ENCODE measurements around the gene TEX2.
A peak's percentile ranks its signal among the peaks of the same experiment; 100 is the strongest.
"Not testable (repeated sequence)": the region's sequence is repeated elsewhere in the genome, so short reads cannot be mapped to it uniquely, and the experiment has no call there.

TEX2 gene

DNA sequence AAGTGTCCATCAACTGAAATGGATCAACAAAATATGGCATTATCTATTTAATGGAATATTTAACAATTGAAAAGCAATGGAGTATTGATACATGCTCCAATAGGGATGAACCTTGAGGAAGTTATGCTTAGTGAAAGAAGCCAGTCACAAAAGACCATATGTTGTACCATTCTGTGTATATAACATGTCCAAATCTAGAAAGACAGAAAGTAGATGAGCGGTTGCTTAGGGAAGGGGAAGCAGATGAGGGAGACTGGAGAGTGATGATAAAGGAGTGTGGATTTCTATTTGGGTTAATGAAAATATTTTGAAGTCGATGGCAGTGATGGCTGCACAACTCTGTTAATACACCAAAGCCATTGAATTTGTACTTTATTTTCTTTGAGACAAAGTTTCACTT, 124.6 kb downstream of the TEX2 start:
- DNase-seq (ENCODE audit: low read depth in 2 of 2): no peak

DNA sequence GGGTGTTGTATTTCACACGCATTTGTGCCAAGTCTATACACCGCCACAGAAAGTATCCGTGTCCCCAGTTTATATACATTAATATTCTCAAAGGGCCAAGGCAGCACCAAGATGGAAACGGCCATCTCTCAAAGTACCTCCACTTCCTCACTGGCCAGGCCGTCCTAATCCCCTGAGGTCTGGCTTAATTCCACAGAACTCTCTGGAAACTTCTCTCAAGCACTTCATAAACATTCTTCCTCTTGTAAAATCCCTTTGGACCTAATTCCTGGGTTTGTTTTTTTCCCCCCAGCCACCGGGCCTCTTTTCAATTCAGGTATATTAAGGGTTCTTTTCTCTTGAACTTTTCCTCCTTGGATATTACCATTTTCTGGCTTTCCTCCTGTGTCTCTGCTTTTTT, 128.1 kb downstream of the TEX2 start:
- DNase-seq (ENCODE audit: low read depth in 2 of 2): no peak

DNA sequence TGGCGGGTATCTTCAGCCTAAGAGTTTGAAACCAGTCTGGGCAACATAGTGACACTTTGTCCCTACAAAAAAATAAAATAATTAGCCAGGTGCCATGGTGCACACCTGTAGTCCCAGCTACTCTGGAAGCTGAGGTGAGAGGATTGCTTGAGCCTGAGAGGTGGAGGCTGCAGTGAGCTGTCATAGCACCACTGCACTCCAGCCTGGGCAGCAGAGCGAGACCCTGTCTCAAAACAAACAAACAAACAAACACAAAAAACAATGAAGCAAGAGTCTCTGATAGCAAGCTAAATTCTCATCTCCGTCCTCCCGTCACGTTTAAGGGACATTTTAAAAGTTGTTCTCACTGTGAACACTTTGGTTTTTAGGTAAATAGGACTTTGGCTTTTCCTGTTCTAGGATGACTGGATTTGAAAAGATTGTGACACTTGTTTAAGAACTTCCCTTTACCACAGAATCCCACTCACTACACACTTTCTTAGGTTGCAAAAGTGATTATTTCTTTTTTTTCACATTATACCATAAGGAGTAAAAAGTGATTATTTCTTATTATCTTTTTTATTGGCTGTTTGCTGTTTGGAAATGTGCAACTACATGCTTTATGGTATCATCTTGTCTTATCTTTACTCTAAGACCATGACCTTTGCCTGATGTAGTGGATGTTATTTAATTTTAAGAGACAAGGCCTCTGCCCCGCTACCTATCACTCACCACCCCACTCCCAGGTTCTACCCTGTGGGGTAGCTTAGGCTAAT, 128.7 kb downstream of the TEX2 start:
- no peak for DNase-seq (ENCODE audit: low read depth in 2 of 2)

DNA sequence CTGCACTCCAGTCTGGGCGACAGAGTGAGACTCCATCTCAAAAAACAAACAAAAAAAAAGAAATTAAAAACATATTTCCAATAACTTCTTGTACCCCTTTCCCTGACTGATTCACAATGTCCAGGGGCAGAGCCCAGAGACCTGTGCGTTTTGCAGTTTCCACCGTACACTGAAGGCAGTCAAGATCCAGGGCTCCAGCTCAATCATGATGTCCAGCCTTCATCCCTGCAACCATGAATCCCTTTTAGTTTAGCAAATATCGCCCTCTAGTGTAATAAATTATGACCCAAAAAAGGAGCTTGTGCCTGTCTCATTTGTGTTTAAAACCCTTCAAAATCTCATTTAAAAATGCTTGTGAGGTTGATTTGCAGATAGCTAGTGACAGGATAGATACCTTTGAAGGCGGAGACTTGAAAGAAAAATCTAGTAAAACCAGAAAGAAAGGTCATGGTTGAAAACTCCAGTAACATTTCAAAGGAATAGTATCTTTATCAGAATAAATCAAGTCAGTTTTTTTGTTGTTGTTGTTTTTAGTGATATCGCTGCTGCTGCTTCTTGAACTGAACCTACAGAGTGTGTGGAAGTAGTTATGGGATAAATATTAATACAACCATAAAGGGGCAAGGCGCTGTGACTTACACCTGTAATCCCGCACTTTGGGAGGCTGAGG, 129.4 kb downstream of the TEX2 start:
- no peak for DNase-seq (ENCODE audit: low read depth in 2 of 2)

DNA sequence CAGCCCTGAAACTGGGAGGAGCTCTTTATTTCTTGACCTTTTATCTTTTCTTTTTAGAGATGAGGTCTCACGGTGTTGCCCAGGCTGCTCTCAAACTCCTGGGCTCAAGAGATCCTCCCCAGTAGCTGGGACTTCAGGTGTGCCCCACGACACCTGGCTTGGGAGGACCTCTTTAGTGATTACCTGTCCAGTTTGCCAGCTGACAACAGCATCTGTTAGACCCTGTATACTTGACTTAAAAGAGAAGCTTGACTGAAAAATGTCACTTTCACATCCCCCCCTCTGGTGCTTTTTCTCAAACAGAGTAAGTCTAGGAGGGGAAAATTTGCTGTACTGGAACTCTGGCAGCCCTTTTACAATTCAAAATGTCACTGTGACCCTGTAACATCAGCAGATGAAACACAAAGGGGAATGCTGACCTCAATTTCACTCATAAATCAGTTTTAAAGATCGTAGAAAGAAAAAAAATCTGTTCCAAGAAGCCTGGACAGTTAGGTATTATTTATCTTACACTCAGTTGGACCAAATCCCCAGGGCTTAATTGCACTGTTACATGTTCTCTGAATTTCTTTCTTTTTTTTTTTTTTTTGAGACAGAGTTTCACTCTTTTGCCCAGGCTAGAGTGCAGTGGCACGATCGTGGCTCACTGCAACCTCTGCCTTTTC, 131.3 kb downstream of the TEX2 start:
- no peak for DNase-seq (ENCODE audit: low read depth in 2 of 2)

DNA sequence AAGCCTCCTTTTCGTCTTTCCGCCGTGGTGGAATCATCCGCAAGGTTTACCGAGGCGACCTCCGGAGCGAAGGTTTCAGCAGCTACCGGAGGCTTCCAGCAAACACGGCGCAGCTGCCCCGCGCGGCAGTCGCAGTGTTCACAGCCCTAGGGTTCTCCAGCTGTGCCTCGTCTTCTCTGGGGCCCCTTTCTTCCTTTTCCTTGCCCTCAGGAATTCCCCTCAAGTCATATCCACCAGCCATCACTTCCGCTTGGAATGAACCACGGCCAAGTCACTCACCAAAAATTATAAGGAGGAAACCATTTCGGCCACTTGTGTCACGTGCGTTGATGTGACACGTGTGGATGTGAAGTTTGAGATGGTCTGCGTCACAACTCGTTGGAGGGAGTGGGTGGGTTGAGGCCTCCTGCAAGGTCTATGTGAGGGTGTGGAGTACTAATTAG, 132.5 kb downstream of the TEX2 start:
- peak in 1 of 2 experiments; percentile 56 for DNase-seq (ENCODE audit: low read depth in 2 of 2)

DNA sequence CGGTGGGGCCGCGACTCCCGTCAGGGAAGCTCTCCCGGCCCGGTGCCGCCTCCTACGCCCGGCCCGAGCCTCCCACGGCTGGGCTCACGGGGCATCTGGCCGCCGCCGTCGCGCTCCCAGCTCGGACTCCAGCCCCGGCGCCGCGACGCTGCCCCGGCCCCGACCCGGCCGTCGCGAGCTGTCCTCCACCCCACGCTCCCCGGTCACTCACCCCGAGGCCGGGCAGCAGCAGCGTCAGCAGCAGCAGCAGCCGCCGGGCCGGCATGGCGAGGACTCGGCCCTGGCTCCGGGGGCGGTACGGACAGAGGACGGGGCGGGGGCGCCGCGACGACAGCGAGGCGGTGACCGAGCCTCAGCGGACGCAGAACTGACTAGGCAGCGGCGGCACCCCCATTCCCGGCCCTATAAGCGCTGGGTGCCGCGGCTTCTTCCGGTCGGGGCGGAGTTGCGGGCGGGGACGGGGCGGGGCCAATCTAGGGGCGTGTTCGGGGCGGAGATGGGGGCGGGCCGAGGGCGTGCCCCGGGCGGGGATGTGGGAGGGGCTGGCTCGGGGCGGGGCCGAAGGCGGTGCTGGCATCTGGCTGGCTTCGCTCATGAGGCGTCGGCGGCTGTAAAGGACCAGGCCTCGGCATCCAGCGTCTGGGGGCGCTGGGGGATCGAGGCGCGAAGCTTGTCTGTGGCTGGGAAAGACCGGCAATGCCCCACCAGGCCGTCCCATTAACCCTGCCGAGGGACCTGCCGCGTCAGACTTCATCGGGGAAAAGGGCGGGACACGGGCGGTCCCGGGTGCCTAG, 133.1 kb downstream of the TEX2 start, which contains the start of gene ERN1:
Gene ERN1 (minus strand): TSS at position 380 of the 794 bp plus-strand sequence. CDS start 115 bp downstream, at position 265.
- peak; percentile 81 to 85 for DNase-seq (ENCODE audit: low read depth in 2 of 2)

DNA sequence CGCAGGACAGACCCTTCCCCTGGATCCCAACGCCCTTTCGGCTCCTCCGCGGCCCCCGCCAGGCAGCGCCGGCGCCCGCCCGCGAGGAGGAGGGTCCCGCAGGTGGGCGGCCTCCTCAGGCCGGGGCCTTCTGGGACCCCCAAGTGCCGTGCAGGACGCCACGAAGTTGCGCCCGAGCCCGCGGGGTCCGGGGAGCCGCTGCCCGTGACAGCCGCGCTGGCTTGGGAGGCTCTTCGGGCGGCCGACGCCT, 133.6 kb downstream of the TEX2 start:
- no peak for DNase-seq (ENCODE audit: low read depth in 2 of 2)

DNA sequence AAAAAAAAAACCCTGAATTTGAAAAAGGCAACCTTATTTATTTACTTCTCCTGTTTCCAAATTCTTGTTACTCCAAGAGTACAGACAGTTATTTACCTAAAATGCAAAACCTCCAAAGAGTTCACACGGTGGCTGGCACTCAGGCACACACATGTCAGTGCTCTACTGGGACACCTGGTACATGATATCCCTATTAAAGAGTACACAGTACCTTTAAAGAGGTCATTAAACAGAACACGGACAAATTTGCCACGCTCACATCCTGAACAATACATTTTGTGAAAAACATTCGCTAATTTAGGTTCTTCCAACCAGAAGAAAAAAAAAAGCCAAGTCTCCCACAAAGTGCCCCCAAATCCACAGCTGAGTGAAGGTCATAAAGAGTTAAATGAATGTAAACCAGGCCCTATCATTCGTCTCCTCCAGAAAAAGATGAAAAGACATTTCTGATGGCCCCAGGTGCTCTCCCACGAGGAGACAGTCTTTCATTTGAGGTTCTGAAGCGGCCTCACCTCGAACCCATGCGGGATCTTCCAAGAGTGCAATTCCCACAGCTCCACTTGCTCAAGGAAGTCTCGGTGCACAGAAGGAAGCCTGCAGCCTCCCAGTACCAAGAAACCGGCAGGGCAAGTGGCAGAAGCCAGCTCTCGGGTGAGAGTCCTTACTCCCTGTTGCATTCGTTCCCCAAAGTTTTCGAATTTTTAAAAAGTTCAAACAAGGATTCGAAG, 134.1 kb downstream of the TEX2 start:
- no peak for DNase-seq (ENCODE audit: low read depth in 2 of 2)

DNA sequence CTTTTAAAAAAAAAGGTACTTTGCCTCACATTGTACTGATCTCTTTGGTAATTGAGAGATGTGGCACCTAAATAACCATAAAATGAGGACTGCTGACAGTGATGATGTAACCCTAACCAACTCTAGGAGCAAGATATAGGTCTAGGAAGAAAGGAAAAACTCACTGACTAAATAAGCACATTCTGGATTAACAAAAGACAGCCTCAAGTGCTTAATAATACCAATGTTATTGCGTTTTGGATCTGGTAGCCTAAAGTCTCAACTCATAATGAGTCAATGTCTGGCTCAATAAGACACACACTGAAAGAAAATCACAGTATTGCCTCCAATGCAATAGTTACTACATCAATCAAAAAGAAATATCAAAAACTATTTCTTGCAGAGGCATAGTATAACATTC, 136.1 kb downstream of the TEX2 start:
- no peak for DNase-seq (ENCODE audit: low read depth in 2 of 2)

DNA sequence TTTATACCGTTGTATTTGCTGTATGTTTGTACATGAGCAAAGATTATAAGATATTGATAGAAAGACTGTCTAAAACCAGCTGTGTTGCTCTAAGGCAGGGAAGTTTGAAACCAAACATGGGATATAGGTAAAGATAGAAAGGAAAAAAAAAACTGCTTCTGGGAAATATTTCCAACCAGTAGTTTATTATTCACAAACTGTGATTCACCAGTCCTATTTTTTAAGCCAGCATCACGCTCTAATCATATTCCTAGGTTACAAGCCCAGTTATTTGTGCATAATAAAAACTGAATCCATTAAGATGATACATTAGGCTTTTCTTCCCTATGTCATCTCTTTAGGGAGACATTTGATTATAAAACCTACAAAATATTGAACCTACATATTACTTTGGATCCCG, 137.1 kb downstream of the TEX2 start:
- DNase-seq (ENCODE audit: low read depth in 2 of 2): no peak

DNA sequence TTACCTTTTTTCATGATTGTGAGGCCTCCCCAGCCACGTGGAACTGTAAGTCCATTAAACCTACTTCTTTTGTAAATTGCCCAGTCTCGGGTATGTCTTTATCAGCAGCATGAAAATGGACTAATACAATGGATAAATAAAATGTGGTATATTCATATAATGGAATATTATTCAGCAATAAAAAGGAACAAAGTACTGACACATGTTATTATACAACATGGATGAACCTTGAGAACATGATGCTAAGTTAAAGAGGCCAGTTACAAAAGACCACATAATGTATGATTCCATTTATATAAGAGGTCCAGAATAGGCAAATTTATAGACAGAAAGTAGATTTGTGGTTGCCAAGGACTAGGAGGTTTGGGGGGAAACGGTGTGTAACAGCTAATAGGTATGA, 138.5 kb downstream of the TEX2 start:
- DNase-seq (ENCODE audit: low read depth in 2 of 2): no peak

DNA sequence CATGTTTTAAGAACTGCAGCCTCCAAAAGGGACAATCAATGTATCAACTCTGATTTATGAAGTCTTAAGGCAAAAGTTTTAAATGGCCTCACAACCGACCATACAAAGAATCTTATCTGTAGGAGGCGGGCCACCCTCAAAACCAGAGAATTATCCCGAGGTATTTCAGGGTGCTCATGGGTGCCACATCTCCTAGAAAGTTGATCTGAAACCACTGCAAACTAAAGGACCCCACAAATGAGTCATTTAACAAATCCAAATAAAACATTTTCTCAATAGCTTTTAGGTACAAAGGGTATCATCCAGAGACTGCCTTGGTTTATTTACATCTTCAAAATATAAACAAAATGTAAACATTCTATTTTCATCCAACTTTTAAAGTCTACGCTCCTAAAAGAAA, 139.9 kb downstream of the TEX2 start:
- no peak for DNase-seq (ENCODE audit: low read depth in 2 of 2)

DNA sequence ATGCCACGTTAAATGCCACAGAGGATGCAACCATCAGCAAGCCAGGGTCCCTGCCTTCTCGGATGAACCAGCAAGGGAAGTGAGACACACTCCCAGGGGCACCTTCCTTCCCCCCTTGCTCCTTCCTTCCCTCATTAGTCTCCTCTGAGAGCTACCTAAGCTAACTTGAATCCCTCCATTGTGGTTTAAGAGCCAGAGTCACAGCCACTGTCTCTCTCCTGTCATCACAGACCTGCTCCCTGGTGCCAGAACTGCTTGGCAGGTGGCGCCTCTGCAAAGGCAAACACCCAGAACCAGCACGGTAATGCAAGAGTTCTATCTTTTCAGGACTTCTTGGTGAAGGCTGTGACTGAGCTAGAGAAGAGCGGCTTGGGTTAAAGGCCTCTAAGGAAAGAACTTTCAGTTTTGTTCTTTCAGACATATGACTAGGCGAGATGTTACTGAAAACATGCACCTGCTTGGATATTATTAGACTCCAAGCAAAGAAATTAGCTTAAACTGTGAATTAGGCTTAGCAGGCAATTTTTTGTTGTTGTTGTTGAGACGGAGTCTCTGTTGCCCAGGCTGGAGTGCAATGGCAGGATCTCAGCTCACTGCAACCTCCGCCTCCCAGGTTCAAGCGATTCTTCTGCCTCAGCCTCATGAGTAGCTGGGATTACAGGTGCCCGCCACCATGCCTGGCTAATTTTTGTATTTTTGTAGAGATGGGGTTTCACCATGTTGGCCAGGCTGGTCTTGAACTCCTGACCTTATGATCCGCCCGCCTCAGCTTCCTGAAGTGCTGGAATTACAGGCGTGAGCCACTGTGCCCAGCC, 141.9 kb downstream of the TEX2 start:
- not testable (repeated sequence) for DNase-seq (ENCODE audit: low read depth in 2 of 2)

DNA sequence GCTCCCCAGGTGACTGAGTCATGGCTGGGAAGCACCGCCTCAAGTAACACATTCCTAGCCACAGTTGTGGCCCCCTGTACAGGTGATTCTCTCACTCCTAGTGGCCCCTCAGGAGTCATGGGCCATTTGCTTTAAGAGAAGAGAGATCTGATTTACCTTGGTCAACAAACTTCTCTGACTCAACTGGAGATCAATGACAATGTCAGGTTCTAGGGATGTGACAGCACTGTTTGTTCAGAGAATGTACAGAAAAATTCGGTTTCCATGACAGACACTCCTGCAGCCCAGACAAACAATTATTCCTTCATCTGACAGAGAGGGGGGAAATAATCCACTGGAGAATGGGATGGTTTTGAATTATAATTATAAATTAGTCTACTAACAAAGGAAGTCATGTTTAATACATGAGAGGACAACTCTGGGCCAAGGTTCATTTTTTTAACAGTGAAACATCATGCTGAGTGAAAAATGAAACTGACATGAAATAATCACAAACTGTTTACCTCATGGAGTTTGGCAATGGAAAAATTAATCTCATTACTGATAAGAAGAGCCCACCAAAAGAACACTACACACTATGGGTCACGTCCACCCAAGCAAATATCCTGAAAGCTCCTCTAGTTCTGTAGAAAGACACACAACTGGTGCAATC, 142.8 kb downstream of the TEX2 start:
- DNase-seq (ENCODE audit: low read depth in 2 of 2): no peak

DNA sequence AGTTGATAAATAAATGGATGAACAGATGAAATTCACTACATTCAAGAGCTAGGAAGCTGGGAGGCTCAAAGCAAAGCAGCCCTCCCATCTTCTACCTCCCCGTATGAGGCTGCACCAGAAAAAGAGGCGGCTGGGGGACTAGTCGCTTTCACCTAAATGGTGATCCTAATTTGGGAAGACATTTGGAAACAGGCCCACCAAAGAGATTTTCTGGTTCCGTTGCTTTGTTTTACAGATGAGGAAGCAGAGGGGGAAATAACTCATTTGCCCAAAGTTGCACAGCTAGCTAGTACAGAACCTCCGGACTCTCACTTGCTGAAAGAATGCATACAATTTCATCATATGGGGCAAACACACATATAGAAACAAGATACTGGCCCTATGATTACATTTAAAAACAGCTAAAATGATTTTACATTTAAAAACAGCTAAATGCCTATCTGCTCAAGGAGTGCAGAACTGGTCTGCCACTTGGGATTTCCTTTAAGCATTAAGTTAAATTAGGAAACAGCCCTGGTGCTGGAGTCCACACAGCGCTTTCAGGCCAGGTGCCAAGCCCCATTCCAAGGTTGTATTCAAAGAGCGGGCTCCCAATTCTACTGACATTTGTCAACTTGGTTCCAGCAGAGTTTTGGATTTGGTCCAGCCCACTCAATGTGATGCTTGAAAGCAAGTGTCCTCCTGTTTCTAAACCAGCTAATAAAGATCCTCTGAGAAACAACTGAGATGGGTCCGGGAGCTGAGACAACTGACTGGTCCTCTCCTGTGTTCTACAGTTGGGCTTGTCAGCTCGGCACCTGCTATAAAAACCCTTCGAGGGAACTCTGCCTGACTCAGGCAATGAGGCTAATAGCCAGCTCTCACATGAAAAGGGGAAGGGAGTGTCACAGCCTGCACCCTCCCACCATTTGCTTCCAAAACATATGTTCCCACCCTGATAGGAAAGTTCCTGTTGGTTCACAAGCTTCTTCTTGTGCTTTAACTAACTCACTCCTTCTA, 144.8 kb downstream of the TEX2 start:
- DNase-seq (ENCODE audit: low read depth in 2 of 2): no peak

DNA sequence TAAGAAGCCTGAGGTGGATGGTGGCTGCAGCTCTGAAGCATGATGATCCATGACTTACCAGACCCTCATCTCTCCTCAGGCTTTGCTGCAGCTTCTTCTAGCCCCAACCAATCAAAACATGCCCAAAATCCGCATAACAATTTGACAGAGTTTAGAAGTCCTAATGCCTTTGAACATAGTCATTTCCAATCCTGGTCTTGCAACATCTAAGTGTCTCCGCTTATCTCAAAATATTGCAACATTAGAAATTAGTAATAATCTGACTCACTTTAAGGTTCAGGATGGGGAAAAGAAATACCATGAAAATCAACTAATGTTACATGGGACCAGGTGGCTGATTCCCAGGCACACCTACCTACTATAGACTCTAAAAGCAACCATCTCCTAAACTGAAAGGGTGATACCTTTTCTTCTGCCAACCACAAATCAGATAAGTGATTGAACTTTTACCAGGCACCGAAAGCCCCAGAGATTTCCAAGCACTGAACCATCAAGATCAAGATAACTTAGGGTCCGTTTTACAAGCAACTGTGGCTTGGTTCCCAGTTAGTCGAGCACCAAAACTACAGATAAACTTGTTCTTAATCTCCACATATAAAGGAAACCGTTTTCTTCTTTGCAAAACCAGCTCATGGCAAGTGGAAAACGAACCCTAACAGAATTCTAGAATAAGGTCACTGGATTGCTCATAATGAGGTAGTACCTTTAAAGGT, 147.1 kb downstream of the TEX2 start:
- DNase-seq (ENCODE audit: low read depth in 2 of 2): no peak

DNA sequence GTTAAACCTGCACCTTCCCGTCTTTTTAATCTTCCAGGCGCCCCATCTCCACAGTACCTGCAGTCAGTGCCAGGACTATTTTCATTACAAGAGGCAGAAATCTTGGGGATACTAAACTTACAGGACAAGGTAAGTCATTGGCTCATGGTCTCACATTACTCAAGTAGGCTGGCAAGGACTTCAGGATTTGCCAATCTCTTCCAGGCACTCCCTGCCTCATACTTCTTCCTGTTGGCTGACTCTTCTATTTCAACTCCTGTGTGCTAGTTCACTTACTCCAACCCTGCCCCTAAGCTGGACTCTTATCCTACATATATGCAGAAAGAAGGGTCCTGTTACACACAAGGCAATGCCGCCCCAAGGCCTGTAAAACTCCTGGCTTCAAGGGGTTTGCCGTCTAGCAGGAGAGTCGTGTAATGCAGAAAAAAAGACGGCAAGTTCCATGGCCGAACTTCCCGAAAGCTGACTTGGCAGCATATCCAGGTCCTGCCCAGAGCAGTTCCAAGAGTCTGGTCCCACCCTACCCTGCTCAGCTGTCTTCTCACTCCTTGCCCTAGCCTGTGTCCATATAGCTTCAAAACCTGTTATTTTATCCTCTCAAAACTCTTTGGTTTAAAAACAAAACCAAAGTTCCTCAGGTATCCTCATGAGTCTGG, 147.9 kb downstream of the TEX2 start:
- DNase-seq (ENCODE audit: low read depth in 2 of 2): no peak
